ENCODE data around the gene HEPACAM2.

HEPACAM2 gene

DNA sequence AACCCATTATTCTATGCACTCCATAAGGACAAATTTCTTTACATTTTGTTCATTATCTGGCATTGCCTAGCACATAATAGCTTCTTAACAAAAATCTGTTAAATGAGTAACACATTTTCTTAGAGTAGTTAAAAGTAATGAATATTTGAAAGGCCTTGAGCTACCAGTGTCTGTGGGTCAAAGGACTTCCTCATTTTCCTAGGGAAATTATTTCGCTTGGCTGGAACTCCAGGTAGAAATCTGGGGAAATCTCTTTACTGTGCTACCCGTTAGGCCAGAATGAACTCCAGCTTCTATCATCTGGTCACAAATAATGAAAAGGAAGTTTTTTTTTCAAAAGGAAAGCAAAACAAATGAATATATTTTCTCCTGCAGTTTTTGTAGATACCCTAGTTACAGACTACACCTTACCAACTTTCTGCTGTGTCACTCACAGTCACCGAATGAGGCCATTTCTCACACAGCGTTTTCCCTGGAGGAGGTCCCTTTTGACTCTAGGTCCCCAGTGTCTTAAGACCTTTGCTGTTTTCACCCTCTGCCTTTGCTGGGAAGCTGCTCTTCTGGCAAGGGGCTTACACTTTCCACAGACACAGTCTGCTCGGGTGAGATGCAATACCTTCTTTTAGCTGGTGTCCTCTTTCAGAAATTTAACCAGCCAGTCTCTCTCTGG, 79.7 kb downstream of the HEPACAM2 start:
- DNase-seq, result peak; percentile 60

DNA sequence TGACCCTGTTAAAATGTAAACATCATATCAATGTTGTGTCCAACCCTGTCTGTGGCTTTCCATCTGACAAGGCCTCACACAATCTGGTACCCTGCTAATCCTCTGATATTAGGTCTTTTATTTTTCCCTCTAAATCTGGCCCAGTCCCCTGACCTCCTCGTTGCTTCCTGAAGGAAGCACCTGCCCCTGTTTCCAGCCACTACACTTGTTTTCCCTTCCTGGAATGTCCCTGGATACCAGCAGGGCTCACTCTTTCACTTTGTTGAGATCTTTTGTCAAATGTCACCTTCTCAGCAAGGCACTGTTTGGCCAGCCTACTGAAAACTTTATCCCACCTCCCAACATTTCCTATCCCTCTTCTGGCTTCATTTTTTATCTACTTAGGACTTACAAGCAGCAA, 80.2 kb downstream of the HEPACAM2 start:
- DNase-seq, result no peak

DNA sequence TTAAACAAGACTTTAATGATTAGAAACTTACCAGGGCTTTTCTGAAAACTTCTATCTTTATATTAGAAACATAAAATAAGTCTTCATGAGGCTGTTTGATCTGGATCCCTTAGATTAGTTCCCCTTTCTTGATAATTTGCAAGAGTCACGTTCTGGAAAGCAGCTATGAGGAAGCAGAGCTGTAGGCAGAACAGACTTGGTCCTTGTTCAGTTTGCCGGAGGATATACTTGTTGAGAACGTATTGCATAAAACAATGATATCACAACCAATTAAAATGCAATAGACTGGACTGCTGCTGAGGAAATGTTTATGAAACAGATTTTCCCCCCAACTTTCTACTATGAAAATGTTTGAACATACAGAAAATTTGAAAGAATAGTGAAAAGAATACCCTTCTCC, 80.9 kb downstream of the HEPACAM2 start:
- DNase-seq, result peak; percentile 81

DNA sequence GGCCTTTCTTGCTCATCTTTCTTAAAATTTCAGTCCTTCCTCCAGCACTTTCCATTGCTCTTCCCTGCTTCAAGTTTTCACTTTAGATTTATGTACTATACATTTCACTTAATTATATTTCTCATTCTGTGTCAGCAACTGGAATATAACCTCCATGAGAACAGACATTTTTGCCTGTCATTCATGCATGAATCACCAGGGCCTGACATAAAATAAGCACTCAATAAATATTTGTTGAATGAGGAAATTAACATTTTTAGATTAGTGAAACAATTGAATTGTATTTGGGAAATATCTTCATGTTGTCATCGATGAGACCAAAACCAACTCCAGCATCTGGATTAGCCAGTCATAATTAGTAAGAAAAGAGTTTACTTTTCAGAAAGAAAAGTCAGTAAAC, 84.1 kb downstream of the HEPACAM2 start:
- no peak for DNase-seq

DNA sequence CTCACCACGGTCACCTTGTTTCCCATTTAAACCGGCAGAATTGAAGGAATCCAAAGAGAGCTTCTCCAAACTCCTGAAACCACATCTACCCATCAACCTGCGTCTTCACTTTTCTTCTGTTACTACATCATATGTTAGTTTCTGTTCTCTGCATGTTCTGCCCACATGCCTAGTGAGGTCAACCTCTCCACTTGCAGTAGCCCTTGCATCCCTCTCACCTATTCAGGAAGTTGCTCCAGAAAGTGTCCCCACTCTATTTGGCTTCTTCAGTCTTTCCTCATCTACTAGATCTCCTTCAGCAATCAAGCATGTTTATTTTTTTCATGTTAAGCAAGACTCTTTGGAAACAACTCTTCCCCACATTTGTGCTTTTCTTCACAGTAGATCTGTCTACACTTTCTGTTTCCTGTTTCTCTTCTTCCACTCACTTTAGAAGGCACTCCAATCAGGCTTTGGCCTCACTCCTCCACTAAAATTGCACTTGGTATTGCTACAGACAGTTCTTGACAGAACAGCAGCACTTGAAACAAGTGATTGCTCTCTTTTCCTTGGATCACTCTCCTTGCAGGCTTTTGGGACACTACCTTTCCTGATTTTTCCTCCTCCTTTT, 85.6 kb downstream of the HEPACAM2 start:
- no peak for DNase-seq

DNA sequence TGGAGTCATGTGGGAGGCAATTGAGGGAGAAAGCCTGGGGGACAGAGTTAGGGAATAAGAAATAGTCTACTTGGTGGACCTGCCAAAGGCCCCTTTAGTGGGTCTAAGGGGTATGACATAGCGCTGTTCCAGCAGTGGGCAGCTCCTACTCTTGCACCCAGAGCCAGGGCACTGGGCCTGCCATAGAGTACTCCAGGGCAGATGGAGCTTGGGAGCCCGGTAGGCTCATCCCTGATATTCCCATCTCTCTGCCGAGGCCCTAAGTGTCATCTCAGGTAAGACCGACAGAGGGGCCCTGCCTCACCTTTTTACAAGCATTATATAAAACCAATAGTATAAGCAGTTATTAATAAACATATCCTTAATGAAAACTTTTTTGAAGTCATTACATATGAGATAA, 87.7 kb downstream of the HEPACAM2 start:
- DNase-seq, result no peak

Data from hematopoietic multipotent progenitor cell treated with erythropoietin and hydrocortisone succinate and interleukin-3 and kit ligand, for 4 days (in vitro differentiated cells).